Calu3 (cell line): ENCODE measurements around the gene PXMP2. TPM values are rescaled to one million over a fixed set of nuclear protein-coding genes. Genes with fewer than 3 reads are reported as not detected.

Experiments
- BruUV-seq: library from RNA; stranded (reverse); fragments of 400-500 nt; replicated peaks from 2 replicates; lab custom pipeline; 2021; lab: Mats Ljungman, UMichigan
- CTCF ChIA-PET: fragments of 300-600 bp; sonication (Branson Sonifier 250); formaldehyde crosslinking; loops from one replicate; lab custom pipeline; 2022; ENCODE audit warnings: antibody characterized with exemption; lab: Charles Lee
- DNase-seq: peaks from one replicate; pipeline ENCODE4 v3.0.0; 2022
- H3K27ac Mint-ChIP-seq: one replicate; pipeline ENCODE4 v1.8.0; 2022; ENCODE audit warnings: mixed read lengths; ENCODE audit not compliant: unreplicated experiment
- H3K27me3 Mint-ChIP-seq: one replicate; pipeline ENCODE4 v1.8.0; 2022; ENCODE audit warnings: mixed read lengths; ENCODE audit not compliant: unreplicated experiment
- H3K36me3 Mint-ChIP-seq: one replicate; pipeline ENCODE4 v1.8.0; 2022; ENCODE audit warnings: mild to moderate bottlenecking, moderate library complexity, mixed read lengths; ENCODE audit not compliant: insufficient read depth, unreplicated experiment
- H3K4me1 Mint-ChIP-seq: one replicate; pipeline ENCODE4 v1.8.0; 2022; ENCODE audit warnings: mild to moderate bottlenecking, low read depth, mixed read lengths; ENCODE audit not compliant: unreplicated experiment
- H3K4me3 Mint-ChIP-seq: one replicate; pipeline ENCODE4 v1.8.0; 2022; ENCODE audit warnings: mild to moderate bottlenecking, low read depth, moderate library complexity, mixed read lengths; ENCODE audit not compliant: unreplicated experiment
- H3K9me3 Mint-ChIP-seq: one replicate; pipeline ENCODE4 v1.8.0; 2022; ENCODE audit warnings: low read depth, mixed read lengths; ENCODE audit not compliant: unreplicated experiment
- CTCF ChIP-seq: fragments of 200-600 bp; IDR thresholded peaks from one replicate; pipeline ENCODE4 v1.8.0; 2022; ENCODE audit warnings: antibody characterized with exemption; ENCODE audit not compliant: unreplicated experiment
- intact Hi-C: fragments of 100-400 bp; cut with micrococcal nuclease; formaldehyde crosslinking; loops from one replicate; pipeline ENCODE4 v1.10.0; 2022; ENCODE audit not compliant: unreplicated experiment
- total RNA-seq: library from RNA; stranded (reverse); gene quantifications from 2 replicates; pipeline ENCODE4 v1.2.3, GENCODE V29; 2022

The PXMP2 gene
- total RNA-seq, 1 experiment from 2014 or later = 41.9 TPM

- Mint-ChIP-seq H3K4me3 (no peak overlapping the region), H3K27me3 (no peaks in the 10 kb centered on the region), H3K4me1 (peaks cover 3% of the 10 kb centered on the region), H3K9me3 (no peaks in the 10 kb centered on the region), H3K36me3 (peaks cover 44% of the 10 kb centered on the region), H3K27ac (no peak overlapping the region)
- TF ChIP-seq CTCF = no peak
- no peak for DNase-seq
- CTCF ChIA-PET = no interaction called here
- intact Hi-C loops = no loop called here
- no TSS peak for BruUV-seq
Observed at GRCh38 chr12:132695431-132695830, 8.0 kb downstream of the PXMP2 start.

GRCh38 chr12:132698341-132698740, 11.0 kb downstream of the PXMP2 start:
- H3K4me1 Mint-ChIP-seq = peaks cover 7% of the 10 kb centered on the region
- peaks cover 49% of the 10 kb centered on the region for H3K36me3 Mint-ChIP-seq
- H3K9me3 Mint-ChIP-seq = no peaks in the 10 kb centered on the region
- CTCF ChIA-PET = interaction anchor here (0.6 to 0.7 kb wide), 2 partner anchors 48 to 82 kb away, joined by 3 to 10 read pairs; no protein-coding TSS in a partner anchor
- intact Hi-C loops = no loop called here
- no peak for TF ChIP-seq CTCF
- no TSS peak for BruUV-seq
- DNase-seq = no peak
- H3K4me3 Mint-ChIP-seq = no peak overlapping the region
- H3K27me3 Mint-ChIP-seq = no peaks in the 10 kb centered on the region
- no peak overlapping the region for H3K27ac Mint-ChIP-seq

GRCh38 chr12:132700212-132700822, 12.9 kb downstream of the PXMP2 start:
- BruUV-seq = no TSS peak
- TF ChIP-seq CTCF = no peak
- Mint-ChIP-seq H3K4me3 (no peak overlapping the region), H3K9me3 (no peaks in the 10 kb centered on the region), H3K36me3 (peaks cover 62% of the 10 kb centered on the region), H3K27me3 (no peaks in the 10 kb centered on the region), H3K4me1 (peaks cover 7% of the 10 kb centered on the region), H3K27ac (no peak overlapping the region)
- no peak for DNase-seq
- intact Hi-C loops = no loop called here
- CTCF ChIA-PET = interaction anchor here (0.7 kb wide), 2 partner anchors 11 to 15 kb away, joined by 3 to 4 read pairs; no protein-coding TSS in a partner anchor

GRCh38 chr12:132702640-132703039, 15.3 kb downstream of the PXMP2 start:
- CTCF ChIA-PET = no interaction called here

More at GRCh38 chr12:132702640-132703039, 15.3 kb downstream of the PXMP2 start:
- no peak for TF ChIP-seq CTCF
- BruUV-seq = no TSS peak
- no peak for DNase-seq
- Mint-ChIP-seq H3K9me3 (no peaks in the 10 kb centered on the region), H3K36me3 (peaks cover 66% of the 10 kb centered on the region), H3K4me3 (no peak overlapping the region), H3K4me1 (peaks cover 7% of the 10 kb centered on the region), H3K27ac (no peak overlapping the region), H3K27me3 (no peaks in the 10 kb centered on the region)
- intact Hi-C loops = no loop called here
